PC-3 (cell line): Measurements from ENCODE around the gene COL15A1.

ENCODE experiments used
- CTCF ChIP-seq: fragments of 300-600 bp; sonication (generic); conservative IDR thresholded peaks from 2 replicates; pipeline ENCODE4 v1.5.1; 2017; ENCODE audit warnings: antibody characterized with exemption, low read depth, mild to moderate bottlenecking, low read length
- EZH2 ChIP-seq: fragments of 300-600 bp; sonication (generic); IDR thresholded peaks from one replicate; pipeline ENCODE4 v1.6.1; 2017; ENCODE audit warnings: antibody characterized with exemption, mild to moderate bottlenecking, low read length; ENCODE audit not compliant: unreplicated experiment
- EZH2phosphoT487 ChIP-seq: fragments of 300-600 bp; sonication (generic); IDR thresholded peaks from 2 replicates; pipeline ENCODE4 v1.6.1; 2018; ENCODE audit warnings: mild to moderate bottlenecking, antibody characterized with exemption, low read length, borderline replicate concordance

GRCh38 chr9:98966676-98967075, 23.0 kb downstream of the COL15A1 start:
- TF ChIP-seq CTCF (no peak), EZH2 (no peak), EZH2phosphoT487 (no peak)
